ENCODE results near the gene CPXM1.
"Not testable (repeated sequence)": the region's sequence is repeated elsewhere in the genome, so short reads cannot be mapped to it uniquely, and the experiment has no call there.

The CPXM1 gene

DNA sequence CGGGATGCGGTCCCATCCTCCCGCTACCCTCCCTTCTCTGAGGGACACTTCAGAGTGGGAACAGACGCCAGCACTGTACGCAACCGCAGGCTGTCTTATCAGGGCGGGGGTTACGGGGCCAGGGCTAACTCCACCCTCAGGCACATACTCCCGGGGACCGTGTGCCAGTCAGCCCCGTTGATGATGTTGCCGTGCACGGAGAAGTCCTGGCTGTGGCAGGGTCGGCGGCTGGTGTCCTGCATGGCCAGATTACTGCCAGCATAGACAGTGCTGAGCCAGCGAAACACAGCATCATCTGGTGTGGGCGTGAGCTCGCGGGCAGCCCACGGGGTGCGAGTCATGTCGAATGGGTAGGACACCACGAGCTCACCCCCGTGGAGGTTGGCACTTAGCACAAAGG lies 5.0 kb downstream of the CPXM1 start:
- H3K9ac ChIP-seq = no peak overlapping the region

DNA sequence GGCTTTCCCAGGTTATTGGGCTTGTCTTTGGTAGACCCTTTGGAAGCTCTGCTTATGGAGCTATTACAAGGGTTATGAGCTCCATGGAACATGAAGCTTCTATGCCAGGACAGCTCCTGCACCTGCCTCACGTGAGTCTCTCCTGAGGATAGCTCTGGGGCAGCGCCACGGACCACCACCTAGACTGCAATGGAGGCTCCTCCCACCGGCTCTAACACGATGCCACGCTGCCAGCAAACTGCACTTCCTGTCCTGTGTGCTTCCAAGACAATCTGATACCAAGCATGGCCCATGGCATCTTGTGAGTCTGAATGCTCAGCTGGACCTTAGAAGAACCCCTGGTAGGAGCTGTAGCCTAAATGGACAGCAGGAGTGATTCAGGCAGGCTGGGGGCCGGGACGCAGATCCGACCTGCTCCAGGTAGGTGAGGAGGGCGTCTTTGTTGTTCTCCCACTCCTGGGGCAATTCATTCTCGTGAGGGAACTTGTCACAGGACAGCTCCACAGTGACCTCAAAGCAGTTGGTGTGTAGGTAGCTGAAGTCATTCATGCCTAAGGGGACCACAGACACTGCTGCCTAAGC lies 5.5 kb downstream of the CPXM1 start:
- Histone ChIP-seq H3K36me3 (peaks cover 78% of the 10 kb centered on the region), H3K4me1 (peaks cover 25% of the 10 kb centered on the region), H3K4me2 (no peak overlapping the region), H3K27me3 (no peaks in the 10 kb centered on the region), H3K4me3 (no peak overlapping the region), H3K9me3 (no peaks in the 10 kb centered on the region), H3K9ac (no peak overlapping the region), H4K20me1 (peaks cover 58% of the 10 kb centered on the region), H3K27ac (no peak overlapping the region)
- no peak for TF ChIP-seq Cebpa-rat (IDR thresholded peaks at IDR 0.05)

More for the DNA sequence above, 5.0 kb downstream of the CPXM1 start:
- Histone ChIP-seq H3K36me3 (peaks cover 75% of the 10 kb centered on the region), H3K4me1 (peaks cover 25% of the 10 kb centered on the region), H3K27ac (no peak overlapping the region), H3K9me3 (no peaks in the 10 kb centered on the region), H4K20me1 (peaks cover 58% of the 10 kb centered on the region), H3K27me3 (no peaks in the 10 kb centered on the region), H3K4me2 (no peak overlapping the region), H3K4me3 (no peak overlapping the region)
- TF ChIP-seq Cebpa-rat (IDR thresholded peaks at IDR 0.05) = no peak

DNA sequence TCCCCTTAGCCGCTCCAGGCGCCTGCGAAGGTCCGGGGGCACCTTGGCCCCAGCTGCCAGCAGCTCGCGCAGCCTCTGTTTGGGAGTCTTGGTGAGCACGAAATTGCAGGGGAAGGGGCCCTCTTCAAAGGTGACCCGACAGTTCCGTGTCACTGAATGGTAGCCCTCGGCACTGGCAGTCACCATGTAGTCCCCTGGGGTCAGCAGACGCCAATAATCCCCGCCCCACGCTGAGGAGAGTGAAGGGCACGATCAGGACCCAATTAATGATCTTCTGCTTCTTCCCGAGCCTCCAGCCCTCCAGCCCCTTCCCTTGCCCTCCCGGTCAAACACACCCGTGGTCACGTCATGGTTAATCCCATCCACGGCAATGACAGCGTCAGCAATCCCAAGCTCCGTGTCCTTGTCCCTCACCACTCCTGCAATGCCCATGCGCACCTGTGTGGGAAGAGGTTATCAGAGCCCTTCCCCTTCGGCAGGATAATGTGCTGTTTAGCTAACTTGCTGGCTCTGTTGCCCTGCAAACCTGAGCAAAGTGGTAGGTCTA lies 6.2 kb downstream of the CPXM1 start:
- H3K27ac ChIP-seq = no peak overlapping the region
- no peak overlapping the region for H3K9ac ChIP-seq
- H3K27me3 ChIP-seq = no peaks in the 10 kb centered on the region
- no peak overlapping the region for H3K4me3 ChIP-seq
- H3K4me1 ChIP-seq = peaks cover 24% of the 10 kb centered on the region
- H3K9me3 ChIP-seq = no peaks in the 10 kb centered on the region
- no peak overlapping the region for H3K4me2 ChIP-seq
- peaks cover 58% of the 10 kb centered on the region for H4K20me1 ChIP-seq
- no peak for TF ChIP-seq Cebpa-rat (IDR thresholded peaks at IDR 0.05)
- peaks cover 85% of the 10 kb centered on the region for H3K36me3 ChIP-seq

DNA sequence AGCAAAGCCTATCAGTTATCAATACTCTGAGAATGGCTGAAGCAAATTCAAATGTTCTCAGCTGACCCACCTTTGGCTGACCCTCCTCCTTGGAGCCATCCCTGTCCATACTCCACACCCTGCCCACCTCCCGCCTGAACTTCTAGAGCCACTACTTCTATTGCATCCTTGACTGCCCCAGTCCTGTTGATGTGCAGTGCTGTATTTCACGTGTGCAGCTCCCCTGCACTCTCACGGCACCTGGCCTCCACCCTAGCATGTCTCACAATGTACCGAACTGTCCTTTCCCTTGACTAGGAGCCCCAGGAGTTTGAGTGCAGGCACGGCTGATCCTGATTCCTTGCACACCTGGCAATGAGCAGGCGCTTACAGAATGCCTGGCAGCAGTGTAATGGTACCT lies 7.0 kb downstream of the CPXM1 start:
- H3K4me1 ChIP-seq = peaks cover 16% of the 10 kb centered on the region
- H3K27ac ChIP-seq = no peak overlapping the region
- H4K20me1 ChIP-seq = peaks cover 55% of the 10 kb centered on the region
- peaks cover 82% of the 10 kb centered on the region for H3K36me3 ChIP-seq
- H3K4me3 ChIP-seq = no peak overlapping the region
- no peak for TF ChIP-seq Cebpa-rat (IDR thresholded peaks at IDR 0.05)
- H3K4me2 ChIP-seq = no peak overlapping the region
- no peaks in the 10 kb centered on the region for H3K9me3 ChIP-seq
- no peaks in the 10 kb centered on the region for H3K27me3 ChIP-seq
- no peak overlapping the region for H3K9ac ChIP-seq

DNA sequence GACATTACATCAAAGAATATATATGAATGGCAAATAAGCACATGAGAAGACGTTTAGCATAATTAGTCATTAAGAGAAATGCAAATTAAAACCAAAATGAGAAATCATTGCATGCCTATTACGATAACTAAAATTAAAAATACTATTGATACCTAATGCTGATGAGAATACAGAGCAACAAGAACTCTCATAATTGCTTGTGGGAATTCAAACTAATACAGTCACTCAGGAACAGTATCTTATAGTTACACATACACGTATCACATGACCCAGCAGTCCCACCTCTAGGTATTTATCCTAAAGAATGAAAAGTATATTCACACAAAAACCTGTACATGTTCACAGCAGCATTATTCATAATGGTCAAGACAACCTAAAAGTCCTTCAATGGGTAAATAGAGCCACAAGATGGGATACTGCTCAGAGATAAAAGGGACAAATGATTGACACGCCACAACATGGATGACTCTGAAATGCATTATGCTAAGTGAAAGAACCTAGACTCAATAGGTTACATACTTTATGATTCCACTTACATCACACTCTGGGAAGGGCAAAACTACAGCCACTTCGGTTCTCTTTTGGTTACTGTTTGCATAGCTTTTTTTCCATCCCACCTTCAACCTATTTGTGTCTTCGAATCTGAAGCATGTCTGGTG lies 16.4 kb downstream of the CPXM1 start:
- Histone ChIP-seq H3K27ac (no peak overlapping the region), H3K4me2 (no peak overlapping the region), H3K9me3 (no peaks in the 10 kb centered on the region), H3K9ac (no peak overlapping the region), H3K36me3 (no peaks in the 10 kb centered on the region), H3K27me3 (no peaks in the 10 kb centered on the region), H4K20me1 (no peaks in the 10 kb centered on the region), H3K4me1 (no peaks in the 10 kb centered on the region), H3K4me3 (no peak overlapping the region)
- no peak for TF ChIP-seq Cebpa-rat (IDR thresholded peaks at IDR 0.05)

DNA sequence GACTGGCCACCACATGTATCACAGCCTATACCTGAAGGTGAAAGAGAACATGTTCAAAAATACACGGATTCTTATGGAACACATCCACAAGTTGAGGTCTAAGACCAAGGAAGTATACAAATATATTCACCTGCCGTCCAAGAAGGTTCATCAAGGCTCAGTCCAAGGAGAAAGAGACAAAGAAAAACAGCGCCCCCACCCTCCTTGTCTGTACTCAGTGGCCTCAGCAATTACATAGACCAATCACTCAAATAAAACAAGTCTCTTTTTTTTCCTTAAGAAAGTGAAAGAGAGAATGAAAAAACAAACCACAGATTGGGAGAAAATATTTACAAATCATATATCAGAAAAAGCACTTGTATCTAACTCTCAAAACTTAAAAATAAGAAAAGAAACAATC lies 19.5 kb downstream of the CPXM1 start:
- H3K9ac ChIP-seq = no peak overlapping the region
- no peak overlapping the region for H3K4me2 ChIP-seq
- no peaks in the 10 kb centered on the region for H3K27me3 ChIP-seq
- H3K9me3 ChIP-seq = peaks cover 3% of the 10 kb centered on the region
- H3K4me1 ChIP-seq = no peaks in the 10 kb centered on the region
- H3K4me3 ChIP-seq = no peak overlapping the region
- no peaks in the 10 kb centered on the region for H3K36me3 ChIP-seq
- no peaks in the 10 kb centered on the region for H4K20me1 ChIP-seq
- no peak for TF ChIP-seq Cebpa-rat (IDR thresholded peaks at IDR 0.05)
- H3K27ac ChIP-seq = no peak overlapping the region

DNA sequence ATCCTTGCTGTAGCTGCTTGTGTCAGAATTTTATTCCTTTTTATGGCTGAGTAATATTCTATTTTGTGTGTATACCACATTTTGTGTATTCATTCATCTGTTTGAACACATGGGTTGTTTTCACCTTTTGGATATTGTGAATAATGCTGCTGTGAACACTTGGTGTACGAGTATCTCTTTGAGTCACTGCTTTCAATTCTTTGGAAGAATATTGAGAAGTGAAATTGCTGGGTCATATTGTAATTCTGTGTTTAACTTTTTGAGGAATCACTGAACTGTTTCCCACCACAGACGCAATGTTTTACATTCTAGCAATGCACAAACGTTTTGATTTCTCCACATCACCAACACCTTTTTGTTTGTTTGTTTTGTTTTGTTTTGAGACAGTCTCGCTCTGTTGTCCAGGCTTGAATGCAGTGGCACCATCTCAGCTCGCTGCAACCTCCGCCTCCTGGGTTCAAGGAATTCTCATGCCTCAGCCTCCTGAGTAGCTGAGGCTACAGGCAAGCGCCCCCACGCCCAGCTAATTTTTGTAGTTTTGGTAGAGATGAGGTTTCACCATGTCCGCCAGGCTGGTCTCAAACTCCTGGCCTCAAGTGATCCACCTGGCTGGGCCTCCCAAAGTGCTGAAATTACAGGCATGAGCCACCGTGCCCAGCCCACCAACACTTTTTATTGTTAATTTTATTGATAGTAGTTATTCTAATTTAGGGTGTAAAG lies 21.7 kb downstream of the CPXM1 start:
- no peaks in the 10 kb centered on the region for H3K4me1 ChIP-seq
- no peak for TF ChIP-seq Cebpa-rat (IDR thresholded peaks at IDR 0.05)
- no peak overlapping the region for H3K4me2 ChIP-seq

DNA sequence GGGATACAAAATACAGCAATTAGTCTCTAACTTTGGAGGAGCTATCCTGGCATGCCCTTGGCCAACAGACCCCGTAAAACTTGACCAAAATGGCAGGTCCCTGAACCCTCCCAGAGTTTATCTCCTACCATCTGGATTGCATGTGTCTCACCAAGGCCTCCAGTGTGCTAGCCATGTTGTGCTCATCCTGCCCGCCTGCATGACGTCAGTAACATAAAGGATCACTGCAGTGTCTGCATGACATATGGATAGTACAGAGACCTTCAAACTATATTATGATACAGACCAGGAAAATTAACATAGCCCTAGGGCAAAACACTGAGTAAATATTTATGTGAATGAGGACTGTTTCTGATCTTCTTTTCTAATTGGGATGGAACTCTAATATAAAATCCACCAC lies 25.3 kb downstream of the CPXM1 start:
- Histone ChIP-seq H3K9ac (no peak overlapping the region), H3K4me2 (no peak overlapping the region), H4K20me1 (no peaks in the 10 kb centered on the region), H3K9me3 (peaks cover 12% of the 10 kb centered on the region), H3K4me1 (peaks cover 8% of the 10 kb centered on the region; the same call in 1 of the 2 replicates), H3K36me3 (no peaks in the 10 kb centered on the region), H3K27me3 (no peaks in the 10 kb centered on the region), H3K27ac (no peak overlapping the region), H3K4me3 (no peak overlapping the region)
- TF ChIP-seq Cebpa-rat (IDR thresholded peaks at IDR 0.05) = no peak

More for the DNA sequence above, 21.7 kb downstream of the CPXM1 start:
- Histone ChIP-seq H3K9ac (no peak overlapping the region), H3K4me3 (no peak overlapping the region), H3K9me3 (peaks cover 12% of the 10 kb centered on the region), H3K27me3 (no peaks in the 10 kb centered on the region), H3K27ac (no peak overlapping the region), H4K20me1 (no peaks in the 10 kb centered on the region), H3K36me3 (no peaks in the 10 kb centered on the region)

DNA sequence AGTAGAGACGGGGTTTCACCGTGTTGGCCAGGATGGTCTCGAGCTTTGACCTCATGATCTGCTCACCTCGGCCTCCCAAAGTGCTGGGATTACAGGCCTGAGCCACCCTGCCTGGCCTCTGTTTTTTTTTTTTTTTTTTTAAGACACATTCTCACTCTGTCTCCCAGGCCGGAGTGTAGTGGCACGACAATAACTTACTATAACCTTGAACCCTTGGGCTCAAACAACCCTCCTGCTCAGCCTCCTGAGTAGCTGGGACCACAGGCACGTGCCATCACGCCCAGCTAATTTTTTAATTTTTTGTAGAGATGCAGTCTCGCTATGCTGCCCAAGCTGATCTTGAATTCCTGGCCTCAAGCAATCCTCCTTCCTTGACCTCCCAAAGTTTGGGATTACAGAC lies 26.6 kb downstream of the CPXM1 start:
- Histone ChIP-seq H3K27ac (no peak overlapping the region), H3K4me3 (no peak overlapping the region), H3K27me3 (no peaks in the 10 kb centered on the region), H3K9me3 (peaks cover 12% of the 10 kb centered on the region), H3K4me2 (no peak overlapping the region), H4K20me1 (no peaks in the 10 kb centered on the region), H3K36me3 (no peaks in the 10 kb centered on the region), H3K4me1 (peaks cover 8% of the 10 kb centered on the region; the same call in 1 of the 2 replicates), H3K9ac (no peak overlapping the region)
- TF ChIP-seq Cebpa-rat (IDR thresholded peaks at IDR 0.05) = no peak

DNA sequence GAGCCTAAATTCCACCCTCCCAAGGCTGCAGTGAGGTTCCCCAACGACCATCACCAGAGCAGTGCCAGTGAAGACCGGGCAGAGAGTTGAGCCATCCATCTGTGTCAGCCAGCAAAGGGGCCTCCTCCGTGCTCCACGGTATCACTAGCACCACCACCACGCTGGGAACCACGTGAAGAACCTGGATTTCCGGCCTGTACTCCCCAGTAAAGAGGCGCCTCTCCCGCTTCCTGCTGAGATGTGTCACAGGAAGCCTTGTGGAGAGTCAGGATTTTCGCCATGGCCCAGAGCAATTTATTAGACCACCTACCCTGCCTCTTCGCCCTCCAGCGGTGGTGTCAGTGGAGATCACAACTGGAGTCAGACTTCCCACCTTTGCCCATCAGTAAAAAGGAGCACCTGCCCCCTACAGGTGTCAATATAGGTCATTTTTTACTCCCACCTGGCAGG lies 28.8 kb downstream of the CPXM1 start:
- Histone ChIP-seq H3K9me3 (peaks cover 12% of the 10 kb centered on the region), H3K9ac (no peak overlapping the region), H3K27me3 (no peaks in the 10 kb centered on the region), H3K36me3 (no peaks in the 10 kb centered on the region), H3K4me3 (no peak overlapping the region), H3K4me1 (peaks cover 16% of the 10 kb centered on the region; the same call in 1 of the 2 replicates), H4K20me1 (no peaks in the 10 kb centered on the region), H3K27ac (no peak overlapping the region), H3K4me2 (no peak overlapping the region)
- no peak for TF ChIP-seq Cebpa-rat (IDR thresholded peaks at IDR 0.05)

DNA sequence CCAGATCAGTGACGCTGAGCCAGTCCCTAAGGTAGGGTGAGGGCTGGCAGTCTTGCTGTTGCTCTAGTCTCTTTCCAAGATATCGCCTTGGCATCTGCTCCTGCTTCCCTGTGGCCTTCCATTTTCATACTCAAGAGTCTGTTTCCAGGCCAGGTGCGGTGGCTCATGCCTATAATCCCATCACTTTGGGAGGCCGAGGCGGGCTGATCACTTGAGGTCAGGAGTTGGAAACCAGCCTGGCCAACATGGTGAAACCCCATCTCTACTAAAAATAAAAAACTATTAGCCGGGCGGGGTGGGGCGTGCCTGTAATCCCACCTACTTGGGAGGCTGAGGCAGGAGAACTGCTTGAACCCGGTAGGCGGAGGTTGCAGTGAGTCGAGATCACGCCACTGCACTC lies 30.3 kb downstream of the CPXM1 start:
- peaks cover 16% of the 10 kb centered on the region; the same call in 1 of the 2 replicates for H3K4me1 ChIP-seq
- not testable (repeated sequence) for H3K9me3 ChIP-seq, H3K27ac ChIP-seq, H4K20me1 ChIP-seq, H3K4me2 ChIP-seq, H3K36me3 ChIP-seq, H3K9ac ChIP-seq, H3K27me3 ChIP-seq, H3K4me3 ChIP-seq

Data from BLaER1 (cell line).